22Rv1 (cell line): ENCODE measurements around the gene COQ9.

Experiments
- ZFX ChIP-seq: fragments of 450-650 bp; IDR thresholded peaks from 2 replicates; pipeline ENCODE4 v1.6.1; 2017; ENCODE audit warnings: antibody characterized with exemption, borderline replicate concordance
- TF ChIP-seq, protein P1 (sequence below): fragments of 450-650 bp; IDR thresholded peaks from 2 replicates; pipeline ENCODE4 v1.5.1; 2017; ENCODE audit warnings: mild to moderate bottlenecking

GRCh38 chr16:57504001-57504400 lies 56.7 kb downstream of the COQ9 start:
- TF ChIP-seq, protein P1, sequence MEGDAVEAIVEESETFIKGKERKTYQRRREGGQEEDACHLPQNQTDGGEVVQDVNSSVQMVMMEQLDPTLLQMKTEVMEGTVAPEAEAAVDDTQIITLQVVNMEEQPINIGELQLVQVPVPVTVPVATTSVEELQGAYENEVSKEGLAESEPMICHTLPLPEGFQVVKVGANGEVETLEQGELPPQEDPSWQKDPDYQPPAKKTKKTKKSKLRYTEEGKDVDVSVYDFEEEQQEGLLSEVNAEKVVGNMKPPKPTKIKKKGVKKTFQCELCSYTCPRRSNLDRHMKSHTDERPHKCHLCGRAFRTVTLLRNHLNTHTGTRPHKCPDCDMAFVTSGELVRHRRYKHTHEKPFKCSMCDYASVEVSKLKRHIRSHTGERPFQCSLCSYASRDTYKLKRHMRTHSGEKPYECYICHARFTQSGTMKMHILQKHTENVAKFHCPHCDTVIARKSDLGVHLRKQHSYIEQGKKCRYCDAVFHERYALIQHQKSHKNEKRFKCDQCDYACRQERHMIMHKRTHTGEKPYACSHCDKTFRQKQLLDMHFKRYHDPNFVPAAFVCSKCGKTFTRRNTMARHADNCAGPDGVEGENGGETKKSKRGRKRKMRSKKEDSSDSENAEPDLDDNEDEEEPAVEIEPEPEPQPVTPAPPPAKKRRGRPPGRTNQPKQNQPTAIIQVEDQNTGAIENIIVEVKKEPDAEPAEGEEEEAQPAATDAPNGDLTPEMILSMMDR: no peak
- no peak for TF ChIP-seq ZFX
